ENCODE measurements around the gene NEK1. TPM values are rescaled to one million over a fixed set of nuclear protein-coding genes. Genes with fewer than 3 reads are reported as not detected.

Gene NEK1
- total RNA-seq, 1 experiment from 2014 or later: 12.3 TPM

- no peak overlapping the region for H2BK20ac ChIP-seq (ENCODE audit: low read depth, low read length, poor library complexity, severe bottlenecking)
- no peak overlapping the region for H4K8ac ChIP-seq (replicated peaks; ENCODE audit: insufficient read length, low read depth, low read length)
- H2BK12ac ChIP-seq (ENCODE audit: insufficient read length, low read depth, low read length): no peak overlapping the region
- no peak overlapping the region for H3T11ph ChIP-seq (ENCODE audit: low read length)
- no peak overlapping the region for H3K9ac ChIP-seq (ENCODE audit: extremely low read depth, insufficient read length, low read length)
- H3K27me3 ChIP-seq (ENCODE audit: insufficient read depth, low read length): no peaks in the 10 kb centered on the region
- H3K4me2 ChIP-seq (ENCODE audit: insufficient read depth, insufficient read length, low read length): no peak overlapping the region
- H3K23ac ChIP-seq (ENCODE audit: insufficient read length, low read depth, low read length): no peak overlapping the region
- H2AK5ac ChIP-seq (ENCODE audit: insufficient read length, low read length): no peak overlapping the region
- 0 out of 2 replicates have a peak, but pooled peaks cover 3% of the 10 kb centered on the region for H3K4me1 ChIP-seq (ENCODE audit: insufficient read depth, low read length)
- no peak overlapping the region for H3K56ac ChIP-seq (ENCODE audit: insufficient read length, low read depth, low read length)
- H3K79me2 ChIP-seq (ENCODE audit: insufficient read depth, low read length): peaks cover 8% of the 10 kb centered on the region; the same call in 1 of the 2 replicates
- H3K9me3 ChIP-seq (ENCODE audit: control insufficient read depth, low read depth, low read length): no peaks in the 10 kb centered on the region
- H4K5ac ChIP-seq (ENCODE audit: insufficient read length, low read depth, low read length): no peak overlapping the region
- DNase-seq: no peak
- H3K18ac ChIP-seq (ENCODE audit: insufficient read length, low read depth, low read length): no peak overlapping the region
- Mint-ChIP-seq H3K27ac (peak overlapping the region in 1 of 3 experiments; percentile 18; a peak in 1 of 7 replicates), H3K27me3 (ENCODE audit: low read depth) (no peaks in the 10 kb centered on the region), H3K9me3 (no peaks in the 10 kb centered on the region; a peak in 2 of 5 replicates), H3K4me1 (peaks cover 12 to 19% of the 10 kb centered on the region in 2 experiments), H3K4me3 (no peak overlapping the region), H3K36me3 (ENCODE audit: insufficient read depth in 1 of 3, low read depth in 3 of 3) (no peaks in the 10 kb centered on the region)
- no peak overlapping the region for H2BK5ac ChIP-seq (ENCODE audit: insufficient read length, low read length)
- no peaks in the 10 kb centered on the region for H4K20me1 ChIP-seq (ENCODE audit: control insufficient read depth, insufficient read depth, insufficient read length)
- H2BK15ac ChIP-seq (ENCODE audit: low read depth, low read length): no peak overlapping the region
- no peak overlapping the region for H2AFZ ChIP-seq (ENCODE audit: low read length)
- H3K79me1 ChIP-seq (ENCODE audit: insufficient read depth, low read depth, low read length, poor library complexity, severe bottlenecking): no peaks in the 10 kb centered on the region
- no CpG with 5 or more reads among the region's 2 CpGs for WGBS (ENCODE audit: extremely low coverage, insufficient read length, low lambda C conversion rate)
- no peak overlapping the region for H3K14ac ChIP-seq (ENCODE audit: insufficient read depth, low read length)
- H3K4ac ChIP-seq (ENCODE audit: low read depth, low read length): no peak overlapping the region
- H3K27ac ChIP-seq (ENCODE audit: insufficient read length, low read depth, low read length): no peak overlapping the region
- H4K91ac ChIP-seq (ENCODE audit: insufficient read length, low read depth, low read length): no peak overlapping the region
- H3K23me2 ChIP-seq (ENCODE audit: insufficient read length, low read depth, low read length, poor library complexity, severe bottlenecking): peaks cover 12% of the 10 kb centered on the region
- no peak overlapping the region for H2BK120ac ChIP-seq (ENCODE audit: low read depth, low read length, poor library complexity, severe bottlenecking)
- no peak for TF ChIP-seq CTCF (conservative IDR thresholded peaks at IDR 0.05)
These were observed 4.9 kb upstream of the NEK1 start for GRCh38 chr4:169617306-169617705.

Data from H9 (cell line).